Sigmoid colon (tissue), 4 donors: ENCODE data around the gene ANKRD1.

Source experiments
- EP300 ChIP-seq, 4 donors: sonication (generic); formaldehyde crosslinking; IDR thresholded peaks; one replicate each; pipeline ENCODE4 v1.6.1; 2017; ENCODE audit warnings: antibody characterized with exemption in 4 of 4
- POLR2A ChIP-seq, 2 donors: fragments of 450-650 bp; IDR thresholded peaks; one replicate each; pipeline ENCODE4 v1.6.1; 2016; ENCODE audit warnings: antibody characterized with exemption in 2 of 2, mild to moderate bottlenecking in 2 of 2, moderate library complexity in 2 of 2
- POLR2AphosphoS5 ChIP-seq, 4 donors: sonication (generic); formaldehyde crosslinking; IDR thresholded peaks; one replicate each; pipeline ENCODE4 v1.6.1; 2017; ENCODE audit warnings: antibody characterized with exemption in 4 of 4
- TF ChIP-seq, protein P1 (sequence below), 4 experiments: fragments of 450-650 bp in 3 of 4; fragments of 200-600 bp in 1 of 4; IDR thresholded peaks; one replicate each; pipeline ENCODE4 v1.5.1; 2016 to 2019; ENCODE audit warnings: antibody characterized with exemption in 4 of 4, mild to moderate bottlenecking in 3 of 4, moderate library complexity in 2 of 4

DNA sequence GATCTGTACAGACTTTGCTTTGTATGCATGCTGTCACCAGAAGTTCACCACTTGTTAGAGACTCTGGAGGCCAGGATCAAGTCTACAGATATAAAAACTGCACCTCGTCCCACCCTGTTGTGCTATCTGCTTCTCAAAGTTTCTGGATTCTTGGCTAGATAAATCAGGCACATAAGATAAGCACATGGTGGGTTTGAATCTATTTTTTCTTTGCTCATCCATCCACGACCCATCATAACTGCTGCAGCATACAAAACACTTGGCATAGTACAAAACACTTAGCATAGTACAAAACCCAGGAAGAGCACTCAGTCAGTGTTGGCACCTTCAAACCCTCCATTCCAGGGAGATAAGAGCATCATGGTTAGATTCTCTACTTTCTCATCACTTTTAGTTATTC is 42.4 kb upstream of the ANKRD1 start:
- TF ChIP-seq POLR2AphosphoS5 (IDR thresholded peaks at IDR 0.05): no peak
- TF ChIP-seq POLR2A (IDR thresholded peaks at IDR 0.05): no peak
- TF ChIP-seq, protein P1, sequence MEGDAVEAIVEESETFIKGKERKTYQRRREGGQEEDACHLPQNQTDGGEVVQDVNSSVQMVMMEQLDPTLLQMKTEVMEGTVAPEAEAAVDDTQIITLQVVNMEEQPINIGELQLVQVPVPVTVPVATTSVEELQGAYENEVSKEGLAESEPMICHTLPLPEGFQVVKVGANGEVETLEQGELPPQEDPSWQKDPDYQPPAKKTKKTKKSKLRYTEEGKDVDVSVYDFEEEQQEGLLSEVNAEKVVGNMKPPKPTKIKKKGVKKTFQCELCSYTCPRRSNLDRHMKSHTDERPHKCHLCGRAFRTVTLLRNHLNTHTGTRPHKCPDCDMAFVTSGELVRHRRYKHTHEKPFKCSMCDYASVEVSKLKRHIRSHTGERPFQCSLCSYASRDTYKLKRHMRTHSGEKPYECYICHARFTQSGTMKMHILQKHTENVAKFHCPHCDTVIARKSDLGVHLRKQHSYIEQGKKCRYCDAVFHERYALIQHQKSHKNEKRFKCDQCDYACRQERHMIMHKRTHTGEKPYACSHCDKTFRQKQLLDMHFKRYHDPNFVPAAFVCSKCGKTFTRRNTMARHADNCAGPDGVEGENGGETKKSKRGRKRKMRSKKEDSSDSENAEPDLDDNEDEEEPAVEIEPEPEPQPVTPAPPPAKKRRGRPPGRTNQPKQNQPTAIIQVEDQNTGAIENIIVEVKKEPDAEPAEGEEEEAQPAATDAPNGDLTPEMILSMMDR (IDR thresholded peaks at IDR 0.05): no peak
- TF ChIP-seq EP300 (IDR thresholded peaks at IDR 0.05): no peak
